DMS79 (cell line): Measurements from ENCODE around the gene MT1G.
"Not testable (repeated sequence)": the region's sequence is repeated elsewhere in the genome, so short reads cannot be mapped to it uniquely, and the experiment has no call there.

Experiments
- DNase-seq: peaks from one replicate; lab custom pipeline; 2025; lab: John Stamatoyannopoulos, UW

MT1G gene

DNA sequence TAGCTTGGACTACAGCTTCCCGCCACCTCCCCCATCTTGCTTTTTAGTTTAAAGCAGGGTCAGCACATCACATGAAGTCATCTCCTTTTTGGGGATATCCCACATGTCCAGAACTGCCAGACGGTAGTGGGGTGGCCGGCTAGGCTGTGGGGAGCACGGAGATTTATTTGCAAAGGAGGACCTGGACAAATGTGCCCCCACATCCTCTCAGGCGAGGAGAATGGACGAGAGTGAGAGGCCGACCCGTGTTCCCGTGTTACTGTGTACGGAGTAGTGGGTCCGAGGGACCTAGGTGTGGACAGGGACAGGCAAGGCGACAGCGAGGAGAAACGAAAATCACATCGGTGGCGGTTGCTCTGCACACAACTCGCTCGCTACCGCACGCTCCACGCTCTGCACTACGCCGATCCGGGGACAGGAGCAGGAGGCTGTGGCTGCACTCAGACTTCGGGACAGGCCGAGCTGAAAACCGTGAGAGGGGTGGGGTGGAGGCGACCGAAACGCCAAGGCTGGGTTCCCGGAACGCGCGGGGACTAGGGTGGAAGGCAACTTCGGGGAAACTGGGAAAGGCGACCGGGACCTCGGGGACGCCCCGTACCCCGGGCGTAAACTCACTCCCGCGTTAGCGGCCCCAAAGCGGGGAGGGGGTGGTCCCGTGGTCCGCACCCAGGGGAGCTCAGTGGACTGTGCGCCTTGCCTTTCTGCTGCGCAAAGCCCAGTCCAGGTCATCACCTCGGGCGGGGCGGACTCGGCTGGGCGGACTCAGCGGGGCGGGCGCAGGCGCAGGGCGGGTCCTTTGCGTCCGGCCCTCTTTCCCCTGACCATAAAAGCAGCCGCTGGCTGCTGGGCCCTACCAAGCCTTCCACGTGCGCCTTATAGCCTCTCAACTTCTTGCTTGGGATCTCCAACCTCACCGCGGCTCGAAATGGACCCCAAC is 29.8 kb downstream of the MT1G start, which contains the start of gene MT1A:
MT1A (plus strand) TSS at position 853 of the 937 bp plus-strand sequence; CDS start at position 926, 73 bp downstream.
- no peak for DNase-seq

DNA sequence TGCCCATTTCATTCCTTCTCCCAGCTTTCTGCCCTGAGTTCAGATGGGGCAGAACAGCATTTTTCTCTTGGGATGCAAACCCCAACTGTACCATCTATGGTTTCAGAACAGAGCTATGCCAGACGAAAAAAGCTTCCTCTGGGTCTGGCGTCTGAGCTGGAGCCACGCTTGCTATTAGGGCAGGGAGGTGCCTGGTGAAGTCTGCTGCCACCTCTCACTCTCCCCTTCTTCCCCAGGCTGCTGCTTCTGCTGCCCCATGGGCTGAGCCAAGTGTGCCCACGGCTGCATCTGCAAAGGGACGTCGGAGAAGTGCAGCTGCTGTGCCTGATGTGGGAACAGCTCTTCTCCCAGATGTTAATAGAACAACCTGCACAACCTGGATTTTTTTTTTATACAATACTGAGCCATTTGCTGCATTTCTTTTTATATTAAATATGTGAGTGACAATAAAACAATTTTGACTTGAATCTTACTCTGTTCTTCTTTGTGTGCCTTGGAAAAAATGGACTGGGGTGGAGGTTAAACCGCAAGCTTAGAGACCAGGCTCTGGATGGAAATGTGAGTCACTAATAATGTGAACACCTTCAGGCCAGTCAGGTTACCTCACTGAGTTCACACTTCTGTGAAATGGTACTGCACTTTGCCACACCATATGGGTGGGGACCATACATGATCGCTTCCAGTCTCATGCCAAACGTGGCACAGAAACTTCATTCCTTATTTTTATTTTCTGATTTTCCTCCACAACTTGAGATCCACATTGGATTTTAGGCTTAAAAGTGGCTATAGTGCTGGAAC is 31.1 kb downstream of the MT1G start:
- DNase-seq, result no peak

DNA sequence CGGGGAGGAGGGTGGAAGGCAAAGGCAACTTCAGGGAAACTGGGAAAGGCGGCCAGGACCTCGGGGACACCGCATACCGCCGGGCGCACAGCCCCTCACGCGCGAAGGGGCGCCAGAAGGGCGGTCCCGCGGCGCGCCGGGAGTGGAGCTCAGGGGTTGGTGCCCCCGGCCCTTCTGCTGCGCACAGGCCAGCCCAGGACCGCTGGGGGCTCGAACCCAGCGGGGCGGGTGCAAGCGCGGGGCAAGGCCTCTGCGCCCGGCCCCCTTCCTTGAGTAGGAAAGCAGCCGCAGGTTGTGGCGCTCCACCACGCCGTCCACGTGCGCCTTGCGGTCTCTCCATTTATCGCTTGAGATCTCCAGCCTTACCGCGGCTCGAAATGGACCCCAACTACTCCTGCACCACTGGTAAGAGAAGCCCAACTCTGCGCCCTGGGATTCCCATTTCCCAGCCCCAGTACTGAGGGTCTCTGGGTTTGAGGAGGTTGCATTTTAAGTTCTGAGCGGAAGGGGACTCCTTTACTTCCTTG is 32.4 kb downstream of the MT1G start:
- no peak for DNase-seq

DNA sequence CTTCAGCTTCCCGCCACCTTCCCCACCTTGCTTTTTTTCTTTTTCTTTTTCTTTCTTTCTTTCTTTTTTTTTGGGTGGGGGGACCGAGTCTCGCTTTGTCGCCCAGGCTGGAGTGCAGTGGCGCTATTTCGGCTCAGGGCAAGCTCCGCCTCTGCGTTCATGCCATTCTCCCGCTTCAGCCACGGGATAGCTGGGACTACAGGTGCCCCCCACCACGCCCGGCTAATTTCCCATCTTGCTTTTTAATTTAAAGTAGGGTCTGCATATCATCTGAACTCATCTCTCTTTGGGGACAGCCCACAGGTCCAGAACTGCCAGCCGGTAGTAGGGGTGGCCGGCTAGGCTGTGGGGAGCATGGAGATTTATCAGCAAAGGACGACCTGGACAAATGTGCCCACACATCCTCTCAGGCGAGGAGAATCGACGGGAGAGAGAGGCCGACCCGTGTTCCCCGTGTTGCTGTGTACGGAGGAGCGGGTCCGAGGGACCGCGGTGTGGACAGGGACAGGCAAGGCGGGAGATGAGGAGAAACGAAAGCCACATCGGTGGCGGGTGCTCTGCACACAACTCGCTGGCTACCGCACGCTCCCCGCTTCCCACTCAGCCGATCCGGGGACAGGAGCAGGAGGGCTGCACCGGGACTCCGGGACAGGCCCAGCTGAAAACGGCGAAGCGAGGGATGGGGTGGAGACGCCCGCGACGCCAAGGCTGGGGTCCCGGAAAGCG is 33.0 kb downstream of the MT1G start:
- no peak for DNase-seq

DNA sequence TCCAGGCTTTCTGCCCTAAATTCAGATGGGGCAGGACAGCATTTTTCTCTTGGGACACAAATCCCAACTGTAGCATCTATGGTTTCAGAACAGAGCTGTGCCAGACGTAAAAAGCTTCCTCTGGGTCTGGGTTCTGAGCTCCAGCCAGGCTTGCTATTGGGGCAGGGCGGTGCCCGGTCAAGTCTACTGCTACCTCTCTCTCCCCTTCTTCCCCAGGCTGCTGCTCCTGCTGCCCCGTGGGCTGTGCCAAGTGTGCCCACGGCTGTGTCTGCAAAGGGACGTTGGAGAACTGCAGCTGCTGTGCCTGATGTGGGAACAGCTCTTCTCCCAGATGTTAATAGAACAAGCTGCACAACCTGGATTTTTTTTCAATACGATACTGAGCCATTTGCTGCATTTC is 34.3 kb downstream of the MT1G start:
- no peak for DNase-seq

DNA sequence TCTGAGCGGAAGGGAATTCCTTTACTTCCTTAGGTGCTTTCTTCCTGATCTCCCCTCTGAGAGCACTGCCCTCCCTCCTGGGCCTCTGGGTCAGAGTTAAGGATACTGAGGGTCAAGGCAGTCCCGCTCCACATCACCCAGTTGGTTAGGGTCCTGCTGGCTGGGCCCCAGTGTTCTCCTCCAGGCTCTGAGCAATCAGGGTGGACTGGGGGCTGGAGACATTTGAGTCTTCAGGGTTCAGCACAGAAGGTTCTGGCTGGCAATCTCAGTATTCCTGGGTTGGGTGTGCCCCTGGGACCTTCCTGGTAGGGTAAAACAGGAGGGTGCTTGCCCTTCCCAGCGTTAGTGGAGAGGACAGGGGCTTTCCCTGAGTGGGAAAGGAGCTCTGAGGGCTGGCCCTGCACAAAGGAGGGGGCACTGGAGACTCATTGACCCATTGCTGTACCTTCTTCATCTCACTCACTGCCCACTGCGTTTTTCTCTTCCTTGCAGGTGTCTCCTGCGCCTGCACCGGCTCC is 35.0 kb downstream of the MT1G start:
- no peak for DNase-seq

DNA sequence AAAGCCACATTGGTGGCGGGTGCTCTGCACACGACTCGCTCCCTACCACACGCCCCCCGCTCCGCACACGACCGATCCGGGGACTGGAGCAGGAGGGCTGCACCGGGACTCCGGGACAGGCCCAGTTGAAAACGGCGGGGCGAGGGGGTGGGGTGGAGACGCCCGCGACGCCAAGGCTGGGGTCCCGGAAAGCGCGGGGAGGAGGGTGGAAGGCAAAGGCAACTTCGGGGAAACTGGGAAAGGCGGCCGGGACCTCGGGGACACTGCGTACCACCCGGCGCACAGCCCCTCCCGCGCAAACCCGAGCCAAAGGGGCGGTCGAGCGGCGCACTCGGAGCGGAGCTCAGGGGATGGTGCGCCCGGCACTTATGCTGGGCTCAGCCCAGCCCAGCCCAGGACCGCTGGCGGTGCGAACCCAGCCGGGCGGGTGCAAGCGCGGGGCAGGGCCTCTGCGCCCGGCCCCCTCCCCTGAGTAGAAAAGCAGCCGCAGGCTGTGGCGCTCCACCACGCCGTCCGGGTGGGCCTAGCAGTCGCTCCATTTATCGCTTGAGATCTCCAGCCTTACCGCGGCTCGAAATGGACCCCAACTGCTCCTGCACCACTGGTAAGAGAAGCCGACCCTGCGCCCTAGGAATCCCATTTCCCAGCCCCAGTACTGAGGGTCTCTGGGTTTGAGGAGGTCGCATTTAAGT is 35.6 kb downstream of the MT1G start, which contains the start of gene MT1M:
MT1M (plus strand) TSS at position 504 of the 692 bp plus-strand sequence; CDS start at position 577, 73 bp downstream.
- DNase-seq, result no peak

DNA sequence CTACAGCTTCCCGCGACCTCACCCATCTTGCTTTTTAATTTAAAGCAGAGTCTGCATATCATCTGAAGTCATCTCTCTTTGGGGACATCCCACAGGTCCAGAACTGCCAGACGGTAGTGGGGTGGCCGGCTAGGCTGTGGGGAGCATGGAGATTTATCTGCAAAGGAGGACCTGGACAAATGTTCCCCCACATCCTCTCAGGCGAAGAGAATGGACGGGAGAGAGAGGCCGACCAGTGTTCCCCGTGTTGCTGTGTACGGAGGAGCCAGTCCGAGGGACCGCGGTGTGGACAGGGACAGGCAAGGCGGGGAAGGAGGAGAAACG is 36.1 kb downstream of the MT1G start:
- DNase-seq, result no peak

DNA sequence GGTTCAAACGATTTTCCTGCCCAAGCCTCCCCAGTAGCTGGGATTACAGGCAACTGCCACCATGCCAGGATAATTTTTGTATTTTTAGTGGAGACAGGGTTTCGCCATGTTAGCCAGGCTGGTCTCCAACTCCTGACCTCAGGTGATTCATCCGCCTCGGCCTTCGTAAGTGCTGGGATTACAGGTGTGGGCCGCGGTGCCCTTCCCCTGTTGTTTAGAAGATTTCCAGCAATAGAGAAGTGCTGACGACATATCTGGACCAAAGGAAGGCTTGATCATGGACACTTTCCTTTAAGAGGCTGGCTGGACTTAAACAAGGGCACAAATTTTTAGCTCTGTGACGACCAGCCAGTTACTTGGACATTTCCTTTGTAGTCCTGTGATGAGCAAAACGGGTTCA is 36.7 kb downstream of the MT1G start:
- no peak for DNase-seq

DNA sequence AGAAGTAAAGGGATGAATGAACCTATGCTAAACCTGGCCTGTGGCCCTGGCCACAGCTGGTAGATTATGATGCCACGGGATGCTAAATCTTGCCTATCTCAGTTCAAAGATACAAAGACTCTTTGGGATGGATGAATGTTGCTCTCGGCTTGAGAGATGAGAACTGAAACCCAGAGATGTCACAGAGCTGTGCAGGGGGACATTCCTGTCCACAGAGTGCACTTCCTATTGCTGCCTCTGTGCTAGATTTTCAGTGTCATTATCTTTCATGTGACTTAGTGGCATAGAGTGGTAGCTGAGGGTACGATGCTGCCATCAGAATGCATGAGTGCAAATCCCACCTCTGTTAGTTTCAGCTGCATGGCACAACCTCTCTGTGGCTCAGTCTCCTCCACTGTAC is 37.7 kb downstream of the MT1G start:
- no peak for DNase-seq

DNA sequence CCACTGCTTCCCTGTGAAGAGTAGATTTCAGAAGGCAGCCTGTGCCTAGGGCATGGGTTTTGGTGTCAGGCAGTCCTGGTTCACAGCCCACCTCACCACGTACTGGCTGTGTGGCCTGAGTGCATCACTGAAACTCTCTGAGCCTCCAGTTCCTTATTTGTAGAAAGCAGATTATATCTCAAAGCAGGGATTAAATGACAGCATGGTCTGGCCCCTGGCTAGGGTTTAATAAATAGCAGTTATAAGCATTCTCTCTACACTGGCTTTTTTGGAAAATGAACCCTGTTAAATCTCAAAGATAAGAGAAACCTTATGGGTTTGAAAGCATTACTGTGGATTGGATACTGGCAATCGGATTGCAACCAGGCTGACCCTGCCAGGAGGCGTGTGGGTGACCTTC is 38.3 kb downstream of the MT1G start:
- no peak for DNase-seq

DNA sequence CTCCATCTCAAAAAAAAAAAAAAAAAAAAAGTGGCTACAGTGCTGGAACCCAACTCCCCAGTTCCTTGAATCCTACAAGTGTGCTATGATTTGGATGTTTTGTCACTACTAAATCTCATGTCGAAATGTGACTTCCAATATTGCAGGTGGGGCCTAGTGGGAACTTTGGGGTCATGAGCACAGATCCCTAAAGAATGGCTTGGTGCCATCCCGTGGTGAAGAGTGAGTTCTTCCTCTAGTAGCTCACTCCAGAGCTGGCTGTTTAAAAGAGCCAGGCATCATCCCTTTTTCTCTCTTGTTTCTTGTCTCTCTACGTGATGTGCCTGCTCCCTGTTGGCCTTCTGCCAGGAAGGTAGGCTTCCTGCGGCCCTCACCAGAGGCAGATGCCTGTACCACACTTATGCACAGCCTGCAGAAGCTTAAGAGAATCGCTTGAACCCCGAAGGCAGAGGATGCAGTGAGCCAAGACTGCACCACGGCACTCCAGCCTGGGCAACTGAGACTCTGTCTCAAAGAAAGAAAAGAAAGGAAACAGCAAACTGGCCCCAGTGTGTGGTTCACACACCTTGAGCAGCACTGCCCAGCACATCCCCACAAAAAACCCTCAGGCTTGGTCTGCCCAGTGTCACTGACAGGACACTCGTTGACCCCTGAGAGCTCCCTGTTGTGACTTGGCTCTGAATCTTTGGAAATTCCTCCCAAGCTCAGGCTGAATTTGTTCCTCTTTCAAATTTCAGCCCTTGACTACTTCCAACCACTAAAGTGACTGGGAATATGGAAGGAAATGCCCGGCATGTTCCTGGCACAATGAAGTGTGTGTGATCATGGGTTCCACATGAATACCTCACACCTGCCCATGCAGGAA is 39.1 kb downstream of the MT1G start:
- DNase-seq, result no peak

DNA sequence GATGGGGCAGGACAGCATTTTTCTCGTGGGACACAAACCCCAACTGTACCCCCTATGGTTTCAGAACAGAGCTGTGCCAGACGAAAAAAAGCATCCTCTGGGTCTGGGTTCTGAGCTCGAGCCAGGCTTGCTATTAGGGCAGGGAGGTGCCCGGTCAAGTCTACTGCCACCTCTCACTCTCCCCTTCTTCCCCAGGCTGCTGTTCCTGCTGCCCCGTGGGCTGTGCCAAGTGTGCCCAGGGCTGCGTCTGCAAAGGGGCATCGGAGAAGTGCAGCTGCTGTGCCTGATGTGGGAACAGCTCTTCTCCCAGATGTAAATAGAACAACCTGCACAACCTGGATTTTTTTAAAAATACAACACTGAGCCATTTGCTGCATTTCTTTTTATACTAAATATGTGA is 41.2 kb downstream of the MT1G start:
- no peak for DNase-seq

DNA sequence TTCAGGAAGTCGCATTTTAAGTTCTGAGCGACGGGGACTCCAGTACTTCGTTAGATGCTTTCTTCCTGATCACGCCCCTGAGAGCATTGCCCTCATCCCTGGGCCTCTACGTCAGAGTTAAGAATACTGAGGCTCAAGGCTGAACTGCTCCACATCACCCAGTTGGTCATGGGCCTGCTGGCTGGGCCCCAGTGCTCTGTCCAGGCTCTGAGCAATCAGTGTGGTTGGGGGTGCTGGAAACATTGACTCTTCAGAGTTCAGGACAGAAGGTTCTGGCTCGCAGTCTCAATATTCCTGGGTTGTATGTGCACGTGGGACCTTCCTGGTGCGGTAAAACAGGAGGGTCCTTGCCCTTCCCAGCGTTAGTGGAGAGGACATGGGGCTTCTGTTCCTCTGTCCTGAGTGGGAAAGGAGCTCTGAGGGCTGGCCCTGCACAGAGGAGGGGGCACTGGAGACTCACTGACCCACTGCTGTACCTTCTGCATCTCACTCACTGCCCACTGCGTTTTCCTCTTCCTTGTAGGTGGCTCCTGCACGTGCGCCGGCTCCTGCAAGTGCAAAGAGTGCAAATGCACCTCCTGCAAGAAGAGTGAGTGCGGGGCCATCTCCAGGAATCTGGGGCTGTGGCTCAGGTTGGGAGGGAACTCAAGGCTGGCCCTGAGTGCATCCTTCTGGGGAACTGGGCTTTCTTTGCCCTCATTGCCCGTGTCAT is 41.8 kb downstream of the MT1G start:
- no peak for DNase-seq

DNA sequence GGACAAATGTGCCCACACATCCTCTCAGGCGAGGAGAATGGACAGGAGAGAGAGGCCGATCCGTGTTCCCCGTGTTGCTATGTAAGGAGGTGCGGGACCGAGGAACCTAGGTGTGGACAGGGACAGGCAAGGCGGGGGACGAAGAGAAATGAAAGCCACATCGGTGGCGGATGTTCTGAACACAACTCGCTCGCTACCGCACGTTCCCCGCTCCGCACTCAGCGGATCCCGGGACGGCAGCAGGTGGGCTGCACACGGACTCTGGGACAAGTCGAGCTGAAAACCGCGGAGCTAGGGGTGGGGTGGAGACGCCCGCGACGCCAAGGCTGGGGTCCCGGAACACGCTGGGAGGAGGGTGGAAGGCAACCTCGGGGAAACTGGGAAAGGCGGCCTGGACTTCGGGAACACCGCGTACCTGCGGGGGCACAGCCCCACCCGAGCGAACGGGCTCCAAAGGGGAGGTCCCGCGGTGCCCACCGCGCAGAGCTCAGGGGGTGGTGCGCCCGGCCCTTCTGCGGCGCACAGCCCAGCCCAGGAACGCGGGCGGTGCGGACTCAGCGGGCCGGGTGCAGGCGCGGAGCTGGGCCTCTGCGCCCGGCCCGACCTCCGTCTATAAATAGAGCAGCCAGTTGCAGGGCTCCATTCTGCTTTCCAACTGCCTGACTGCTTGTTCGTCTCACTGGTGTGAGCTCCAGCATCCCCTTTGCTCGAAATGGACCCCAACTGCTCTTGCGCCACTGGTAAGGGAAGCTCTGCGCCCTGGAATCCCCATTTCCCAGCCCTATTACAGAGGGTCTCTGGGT is 42.5 kb downstream of the MT1G start, which contains the start of gene MT1E:
MT1E (plus strand) TSS at position 642 of the 803 bp plus-strand sequence; CDS start at position 713, 71 bp downstream.
- no peak for DNase-seq

DNA sequence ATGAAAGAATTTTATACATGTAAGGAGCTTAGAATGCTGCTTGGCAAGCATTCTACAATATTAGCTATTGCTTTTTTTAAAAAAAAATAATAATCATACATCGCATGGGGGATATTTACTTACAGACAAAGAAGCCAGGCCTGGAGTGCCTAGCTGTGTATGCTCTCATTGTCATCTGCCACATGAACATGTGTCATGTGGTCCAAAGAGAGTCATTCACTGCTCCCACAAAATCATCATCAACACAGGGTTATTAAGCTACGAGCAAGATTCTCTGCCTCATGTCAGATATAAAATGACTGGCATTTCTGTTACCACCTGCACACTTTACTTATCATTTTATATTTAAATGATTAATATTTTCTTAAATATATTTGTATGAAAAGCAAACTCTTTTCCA is 44.2 kb downstream of the MT1G start:
- no peak for DNase-seq

DNA sequence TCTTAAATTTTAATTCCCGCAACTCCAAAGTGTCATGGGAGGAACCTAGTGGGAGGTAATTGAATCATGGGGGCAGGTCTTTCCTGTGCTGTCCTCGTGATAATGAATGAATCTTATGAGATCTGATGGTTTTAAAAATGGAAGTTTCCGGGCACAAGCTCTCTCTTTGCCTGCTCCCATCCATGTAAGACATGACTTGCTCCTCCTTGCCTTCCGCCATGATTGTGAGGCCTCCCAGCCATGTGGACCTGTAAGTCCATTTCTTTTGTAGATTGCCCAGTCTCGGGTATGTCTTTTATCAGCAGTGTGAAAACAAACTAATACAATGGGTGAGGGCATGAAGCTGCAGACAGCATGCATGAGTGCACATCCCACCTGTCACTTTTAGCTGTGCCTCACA is 44.7 kb downstream of the MT1G start:
- DNase-seq, result not testable (repeated sequence)

DNA sequence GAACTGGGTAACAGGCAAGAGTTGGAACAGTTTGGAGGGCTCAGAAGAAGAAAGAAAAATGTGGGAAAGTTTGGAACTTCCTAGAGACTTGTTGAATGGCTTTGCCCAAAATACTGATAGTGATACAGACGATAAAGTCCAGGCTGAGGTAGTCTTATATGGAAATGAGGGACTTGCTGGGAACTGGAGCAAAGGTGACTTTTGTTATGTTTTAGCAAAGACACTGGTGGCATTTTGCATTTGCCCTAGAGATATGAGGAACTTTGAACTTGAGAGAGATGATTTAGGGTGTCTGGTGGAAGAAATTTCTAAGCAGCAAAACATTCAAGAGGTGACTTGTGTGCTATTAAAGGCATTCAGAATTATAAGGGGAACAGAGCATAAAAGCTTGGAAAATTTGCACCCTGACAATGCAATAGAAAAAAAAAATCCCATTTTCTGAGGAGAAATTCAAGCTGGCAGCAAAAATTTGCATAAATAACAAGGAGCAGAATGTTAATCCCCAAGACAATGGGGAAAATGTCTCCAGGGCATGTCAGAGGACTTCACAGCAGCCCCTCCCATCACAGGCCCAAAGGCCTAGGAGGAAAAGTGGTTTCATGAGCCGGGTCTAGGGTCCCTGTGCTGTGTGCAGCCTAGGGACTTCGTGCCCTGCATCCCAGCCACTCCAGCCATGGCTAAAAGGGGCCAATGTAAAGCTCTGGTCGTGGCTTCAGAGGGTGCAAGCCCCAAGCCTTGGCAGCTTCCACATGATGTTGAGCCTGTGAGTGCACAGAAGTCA is 46.0 kb downstream of the MT1G start:
- not testable (repeated sequence) for DNase-seq
